ENCODE measurements around the gene TEX48.

Gene TEX48

DNA sequence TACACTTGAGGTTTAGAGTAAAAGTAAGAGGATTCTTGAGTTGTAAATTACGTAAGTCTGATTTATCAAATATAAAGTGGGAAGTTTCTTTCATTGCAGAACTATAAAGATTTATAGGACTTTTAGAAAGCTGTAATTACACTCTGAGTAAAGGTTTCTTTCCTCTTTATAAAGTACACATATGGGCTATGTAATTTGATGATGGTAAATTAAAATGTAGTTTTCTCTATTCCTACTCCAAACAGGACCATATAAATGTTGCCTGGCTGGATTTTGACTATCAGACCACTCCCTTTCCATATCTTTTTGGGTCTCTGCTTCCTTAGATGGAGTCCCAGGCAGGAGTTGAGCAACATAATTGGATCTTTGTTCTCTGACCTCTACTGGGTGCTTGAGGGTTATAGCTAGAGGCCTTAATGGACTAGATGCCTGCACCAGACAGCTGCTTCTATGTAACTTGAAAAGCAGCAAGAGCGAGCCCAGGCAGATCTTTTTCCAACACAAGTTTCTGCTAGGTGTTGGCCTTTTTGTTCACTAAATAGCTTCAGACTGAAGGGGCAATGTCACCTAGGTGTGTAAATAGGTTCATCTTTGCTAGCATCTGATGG lies 11.4 kb upstream of the TEX48 start:
- no peak for DNase-seq

GRCh38 chr9:114691956-114692295 lies 9.9 kb upstream of the TEX48 start:
- no peak for DNase-seq

DNA sequence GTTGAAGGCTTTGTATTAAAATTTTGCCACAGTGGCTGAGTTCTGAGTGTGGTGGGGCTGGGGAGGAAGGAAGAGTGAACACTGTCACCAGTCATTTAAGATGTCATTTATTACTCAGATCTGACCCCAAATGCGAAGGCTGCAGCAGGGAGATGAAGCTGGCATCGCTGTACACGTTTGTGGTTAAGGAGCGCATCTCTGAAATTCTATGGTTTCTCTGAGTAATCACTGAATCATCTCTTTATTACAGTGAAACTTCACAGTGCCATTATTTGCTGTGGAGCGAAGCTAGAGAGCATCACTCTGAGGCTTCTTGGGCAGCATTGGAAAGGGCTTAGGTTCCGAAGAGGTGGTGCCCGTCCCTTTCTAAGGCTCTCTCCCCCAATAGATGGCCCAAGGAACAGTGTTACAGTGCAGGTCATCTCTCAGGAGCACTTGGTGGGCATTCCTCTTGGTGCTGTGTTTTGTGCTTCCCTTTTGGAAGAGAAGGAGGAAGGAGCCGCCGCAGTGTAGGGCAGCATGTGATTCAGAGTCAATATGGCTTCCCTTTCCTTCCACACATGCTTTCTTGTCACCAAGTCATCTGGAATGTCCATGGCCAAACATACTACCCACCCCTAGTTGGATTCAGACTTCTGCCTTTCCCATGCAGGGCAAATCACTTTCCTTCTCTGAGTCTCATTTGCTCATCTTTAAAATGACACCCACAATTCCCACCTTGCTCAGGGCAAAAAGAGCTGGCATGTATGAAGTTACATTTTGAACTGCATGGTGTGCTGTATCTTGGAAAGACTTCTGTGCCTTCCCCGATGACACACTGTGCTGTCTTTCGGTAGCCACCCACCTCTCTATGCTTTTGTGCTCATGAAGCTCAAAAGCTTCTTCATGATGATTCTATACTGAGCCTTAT lies 9.3 kb upstream of the TEX48 start:
- DNase-seq = peak; percentile 79 to 87 (median 85)

DNA sequence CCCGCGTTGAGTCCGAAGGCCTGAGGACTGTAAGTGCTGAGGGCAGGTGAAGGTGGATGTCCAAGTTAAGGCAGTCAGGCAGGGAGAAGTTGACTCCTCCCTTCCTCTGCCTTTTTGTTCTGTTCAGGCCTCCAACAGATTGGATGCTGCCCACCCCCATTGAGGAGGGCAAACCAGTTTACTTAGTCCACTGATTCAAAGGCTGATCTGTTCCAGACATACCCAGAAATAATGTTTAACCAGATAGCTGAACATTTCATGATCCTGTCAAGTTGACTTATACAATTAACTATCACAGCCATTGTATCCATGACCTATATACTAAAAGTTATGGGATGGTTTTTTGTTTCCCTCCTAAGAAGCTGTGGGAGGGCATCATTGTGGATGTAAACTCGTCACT lies 8.3 kb upstream of the TEX48 start:
- no peak for DNase-seq

DNA sequence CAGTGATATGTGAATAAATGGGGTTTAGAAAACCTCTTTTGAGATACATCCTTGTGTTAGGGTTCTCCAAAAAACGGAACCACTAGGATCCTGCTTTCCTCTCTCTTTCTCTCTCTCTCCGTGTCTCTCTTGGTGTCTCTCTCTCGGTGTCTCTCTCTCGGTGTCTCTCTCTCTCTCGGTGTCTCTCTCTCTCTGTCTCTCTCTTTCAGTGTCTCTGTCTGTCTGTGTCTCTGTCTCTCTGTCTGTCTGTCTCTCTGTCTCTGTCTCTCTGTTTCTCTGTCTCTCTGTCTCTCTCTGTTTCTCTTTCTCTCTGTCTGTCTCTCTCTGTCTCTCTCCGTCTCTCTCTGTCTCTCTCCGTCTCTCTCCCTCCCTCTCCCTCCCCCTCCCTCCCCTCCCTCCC lies 7.8 kb upstream of the TEX48 start:
- no peak for DNase-seq

DNA sequence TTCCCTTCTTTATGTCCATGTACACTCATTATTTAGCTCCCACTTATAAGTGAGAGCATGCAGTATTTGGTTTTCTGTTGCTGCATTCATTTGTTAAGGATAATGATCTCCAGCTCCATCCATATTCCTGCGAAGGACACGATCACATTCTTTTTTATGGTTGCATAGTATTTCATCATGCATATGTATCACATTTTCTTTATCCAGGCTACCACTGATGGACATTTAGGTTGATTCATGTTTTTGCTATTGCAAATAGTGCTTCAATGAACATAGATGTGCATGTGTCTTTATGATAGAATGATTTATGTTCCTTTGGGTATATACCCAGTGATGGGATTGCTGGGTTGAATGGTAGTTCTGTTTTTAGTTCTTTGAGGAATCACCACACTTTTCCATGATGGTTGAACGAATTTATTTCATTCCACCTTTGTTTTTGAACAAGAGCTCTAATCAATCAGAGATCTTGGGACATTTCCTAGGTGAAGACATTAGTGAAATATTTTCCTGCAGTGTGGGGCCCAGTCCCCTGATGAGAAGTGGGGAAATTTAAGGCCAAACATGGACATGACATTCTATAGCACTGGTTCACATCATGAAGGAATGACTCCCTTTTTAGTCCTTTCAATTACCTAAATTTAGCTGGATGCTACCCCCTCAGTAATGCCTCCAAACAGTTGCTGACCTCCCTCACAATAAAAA lies 7.1 kb upstream of the TEX48 start:
- no peak for DNase-seq

DNA sequence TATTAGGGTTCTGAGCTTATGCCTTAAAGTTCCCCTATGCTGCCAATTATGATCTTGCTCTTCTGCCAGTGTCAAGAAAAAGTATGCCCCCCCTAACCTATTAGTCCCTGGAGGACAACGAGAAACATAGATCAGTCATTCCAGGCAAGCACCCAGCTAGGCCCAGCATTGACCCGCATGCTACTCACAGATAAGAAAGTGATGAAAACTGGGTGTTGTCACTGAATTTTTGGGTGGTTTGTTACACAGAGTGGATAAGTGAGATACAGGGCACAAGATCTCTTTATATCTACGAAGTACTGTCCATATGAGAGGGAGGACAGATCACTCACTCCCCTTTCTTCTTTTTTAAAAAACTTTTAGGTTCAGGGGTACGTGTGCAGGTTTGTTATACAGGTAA lies 6.4 kb upstream of the TEX48 start:
- no peak for DNase-seq

DNA sequence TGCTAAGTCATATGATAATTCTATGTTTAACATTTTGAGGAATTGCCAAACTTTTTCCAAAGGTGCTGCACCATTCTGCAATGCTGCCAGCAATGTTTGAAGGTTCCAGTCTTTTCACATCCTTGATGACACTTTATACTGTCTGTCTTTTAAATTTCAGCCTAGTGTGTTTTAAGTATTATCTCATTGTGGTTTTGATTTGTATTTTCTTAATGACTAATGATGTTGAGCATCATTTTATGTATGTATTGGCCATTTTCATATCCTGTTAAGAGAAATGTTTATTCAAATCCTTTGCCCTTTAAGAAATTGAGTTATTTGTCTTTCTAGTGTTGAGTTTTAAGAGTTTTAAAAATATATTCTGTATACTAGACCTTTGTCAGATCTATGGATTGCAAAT lies 5.0 kb upstream of the TEX48 start:
- DNase-seq = no peak

- DNase-seq = no peak
Measured at GRCh38 chr9:114685951-114686350, 4.0 kb upstream of the TEX48 start.

GRCh38 chr9:114684036-114684435 lies 2.0 kb upstream of the TEX48 start:
- peak in 2 of 3 donors; percentile 31 to 47 for DNase-seq

DNA sequence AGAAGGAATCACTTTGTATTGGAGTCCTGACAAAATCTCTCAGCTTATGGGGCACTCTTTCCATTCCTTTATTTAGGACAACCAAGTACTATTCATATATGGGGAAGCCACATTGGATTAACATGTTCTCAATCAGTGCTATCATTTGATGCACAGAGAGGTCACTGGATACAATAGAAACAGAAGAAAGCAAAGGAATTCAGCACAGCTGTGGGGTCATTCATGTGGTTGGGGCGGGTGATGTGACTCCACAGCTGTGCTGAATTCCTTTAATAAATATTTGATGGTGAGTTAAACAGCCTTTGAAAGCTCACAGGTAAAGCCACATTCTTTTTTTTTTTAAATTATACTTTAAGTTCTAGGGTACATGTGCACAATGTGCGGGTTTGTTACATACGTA lies 854 bp upstream of the TEX48 start:
- no peak for DNase-seq

GRCh38 chr9:114680259-114681001 lies 1.6 kb downstream of the TEX48 start:
- no peak for DNase-seq

- DNase-seq = peak in 2 of 3 donors; percentile 27 to 37
Measured at GRCh38 chr9:114678795-114679194, 3.2 kb downstream of the TEX48 start.

DNA sequence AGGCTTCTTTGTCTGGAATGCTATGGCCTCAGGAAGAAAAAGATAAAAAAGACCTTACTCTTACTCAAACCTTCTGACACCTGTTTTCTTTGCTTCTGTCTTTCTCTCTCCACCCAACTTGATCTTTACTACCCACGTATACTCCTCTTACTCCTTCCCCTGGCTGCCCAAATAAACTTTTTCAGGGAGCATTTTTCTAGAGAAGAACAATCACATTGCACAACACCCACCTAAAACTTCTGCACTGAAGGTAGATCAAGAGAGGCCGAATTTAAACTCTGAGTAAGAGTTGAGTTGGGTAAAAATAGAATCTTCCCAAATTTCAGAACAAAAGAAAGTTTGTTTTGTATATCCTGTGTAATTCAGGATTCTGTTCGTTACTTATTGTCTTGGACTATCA lies 3.9 kb downstream of the TEX48 start:
- DNase-seq = no peak

GRCh38 chr9:114677418-114677817 lies 4.6 kb downstream of the TEX48 start:
- DNase-seq = peak; percentile 82 to 85 (median 83)

GRCh38 chr9:114676901-114677300 lies 5.1 kb downstream of the TEX48 start:
- no peak for DNase-seq

GRCh38 chr9:114674798-114675540 lies 7.0 kb downstream of the TEX48 start:
- DNase-seq = peak; percentile 33 to 50 (median 40)

DNA sequence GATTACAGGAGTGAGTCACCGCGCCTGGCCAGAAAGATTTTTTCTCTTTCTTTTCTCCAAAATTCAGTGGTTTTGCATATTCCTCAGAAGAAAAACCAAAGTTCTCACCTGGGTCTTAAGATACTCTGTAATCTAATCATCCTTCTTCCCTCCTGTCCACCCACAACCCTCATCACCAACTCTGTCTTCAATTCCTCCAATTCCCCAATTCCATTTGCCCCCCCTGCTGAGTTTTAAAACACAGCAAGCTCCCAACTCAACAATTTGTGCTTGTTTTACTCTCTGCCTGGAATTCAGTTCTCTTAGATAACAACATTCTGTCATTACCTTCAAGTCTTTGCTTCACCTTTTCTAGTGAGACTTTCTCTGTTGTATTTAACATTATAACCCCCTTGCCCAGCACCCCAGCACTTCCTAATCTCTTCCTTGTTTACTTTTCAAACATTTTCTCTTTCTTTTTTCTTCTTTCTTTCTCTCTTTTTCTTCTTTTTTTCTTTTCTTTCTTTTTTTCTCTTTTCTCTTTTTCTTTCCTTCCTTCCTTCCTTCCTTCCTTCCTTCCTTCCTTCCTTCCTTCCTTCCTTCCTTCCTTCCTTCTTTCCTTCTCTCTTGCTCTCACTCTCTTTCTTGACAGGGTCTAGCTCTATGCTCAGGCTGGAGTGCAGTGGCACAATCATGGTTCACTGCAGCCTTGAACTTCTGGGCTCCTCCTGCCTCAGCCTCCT lies 7.8 kb downstream of the TEX48 start:
- no peak for DNase-seq

DNA sequence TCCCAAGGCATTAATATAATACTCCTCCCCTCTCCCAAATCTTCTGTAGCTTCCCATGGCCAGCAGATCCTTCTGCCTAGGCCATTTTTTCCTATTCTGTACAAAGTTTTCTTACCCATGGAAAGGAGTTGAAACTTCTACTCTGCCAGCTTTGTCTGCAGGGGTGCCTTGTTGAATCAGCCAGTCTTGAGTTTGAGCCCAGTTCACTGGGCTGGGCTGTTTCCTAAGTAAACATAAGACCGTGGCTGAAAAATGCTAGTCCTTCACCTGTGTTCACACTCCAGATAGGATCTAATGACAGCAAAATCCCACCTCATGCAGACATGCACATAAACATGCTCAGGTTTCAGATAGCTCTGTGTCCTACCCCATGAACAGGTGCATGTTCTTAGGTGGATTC lies 10.4 kb downstream of the TEX48 start:
- no peak for DNase-seq

- no peak for DNase-seq
Measured at GRCh38 chr9:114669961-114670360, 12.0 kb downstream of the TEX48 start.

DNA sequence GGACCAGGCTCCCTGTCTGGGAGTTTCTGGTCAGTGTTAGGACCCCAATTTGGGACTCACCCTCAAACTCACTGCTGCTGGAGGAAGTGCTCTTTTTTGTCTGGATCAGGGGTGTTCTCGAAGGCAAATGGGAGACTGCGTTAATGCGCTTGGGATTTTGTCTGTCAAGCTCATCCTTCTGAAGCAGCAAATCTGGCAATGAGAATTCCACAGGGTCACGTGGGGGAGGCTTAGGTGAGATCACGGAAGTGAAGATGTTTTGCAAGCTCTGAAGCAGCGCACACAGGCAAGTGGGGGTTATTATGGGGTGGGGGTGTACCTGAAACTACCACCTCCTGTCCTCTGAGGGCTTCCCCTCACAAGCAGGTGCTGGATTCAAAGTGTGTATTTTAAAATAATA lies 13.8 kb downstream of the TEX48 start:
- no peak for DNase-seq

GRCh38 chr9:114666851-114667250 lies 15.1 kb downstream of the TEX48 start:
- DNase-seq = peak; percentile 77 to 87 (median 79)
